Measurements from ENCODE around the gene ZFYVE9.
"Not testable (repeated sequence)": the region's sequence is repeated elsewhere in the genome, so short reads cannot be mapped to it uniquely, and the experiment has no call there.

Gene ZFYVE9

DNA sequence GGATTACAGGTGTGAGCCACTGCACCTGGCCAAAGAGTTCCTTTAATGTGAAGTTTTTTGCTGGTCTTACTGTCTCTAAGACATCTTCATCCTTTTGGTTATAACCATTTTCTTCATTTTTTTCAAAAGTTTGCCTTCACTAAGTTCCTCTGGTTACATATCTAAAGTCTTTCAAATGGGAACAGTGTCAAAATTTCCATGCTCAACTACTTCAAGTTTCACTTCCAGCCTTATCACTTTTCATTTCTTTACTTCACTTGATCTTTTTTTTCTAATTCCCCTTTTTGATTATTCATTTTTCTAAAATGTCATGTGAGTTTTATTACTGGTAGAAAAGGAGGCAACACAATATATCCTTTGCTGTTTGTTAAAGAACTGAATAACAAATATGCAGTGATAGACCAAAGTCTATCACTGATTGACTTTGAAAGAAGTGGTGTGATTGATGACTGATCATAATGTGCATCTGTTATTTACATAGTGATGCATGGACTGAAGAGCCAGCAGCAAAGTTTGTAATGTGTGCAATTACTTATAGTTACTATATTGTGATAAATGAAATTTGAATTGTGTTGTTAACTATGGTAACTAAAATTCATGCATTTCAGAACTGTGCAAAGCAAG is 16.0 kb upstream of the ZFYVE9 start:
- no peak overlapping the region for H3K27ac ChIP-seq (ENCODE audit: low read length)
- H3K4me3 ChIP-seq (ENCODE audit: low read length): no peak overlapping the region
- H3K9me3 ChIP-seq (ENCODE audit: control insufficient read depth, low read depth, low read length): no peaks in the 10 kb centered on the region
- no peaks in the 10 kb centered on the region for H3K4me1 ChIP-seq (ENCODE audit: control insufficient read depth, low read depth, low read length)
- no peak overlapping the region for H3K9ac ChIP-seq (ENCODE audit: low read length)
- no peaks in the 10 kb centered on the region for H3K36me3 ChIP-seq (ENCODE audit: control insufficient read depth, low read depth, low read length)
- H3K27me3 ChIP-seq (ENCODE audit: control insufficient read depth, insufficient read depth, low read length): no peaks in the 10 kb centered on the region

- Histone ChIP-seq H3K27me3 (ENCODE audit: control insufficient read depth, insufficient read depth, low read length) (no peaks in the 10 kb centered on the region), H3K4me1 (ENCODE audit: control insufficient read depth, low read depth, low read length) (no peaks in the 10 kb centered on the region), H3K9ac (ENCODE audit: low read length) (no peak overlapping the region), H3K4me3 (ENCODE audit: low read length) (no peak overlapping the region), H3K9me3 (ENCODE audit: control insufficient read depth, low read depth, low read length) (no peaks in the 10 kb centered on the region), H3K27ac (ENCODE audit: low read length) (no peak overlapping the region), H3K36me3 (ENCODE audit: control insufficient read depth, low read depth, low read length) (no peaks in the 10 kb centered on the region)
Observed at GRCh38 chr1:52127181-52128180, 14.4 kb upstream of the ZFYVE9 start.

- Histone ChIP-seq H3K9me3 (ENCODE audit: control insufficient read depth, low read depth, low read length) (no peaks in the 10 kb centered on the region), H3K36me3 (ENCODE audit: control insufficient read depth, low read depth, low read length) (no peaks in the 10 kb centered on the region), H3K4me3 (ENCODE audit: low read length) (no peak overlapping the region), H3K4me1 (ENCODE audit: control insufficient read depth, low read depth, low read length) (peaks cover 3% of the 10 kb centered on the region), H3K9ac (ENCODE audit: low read length) (no peak overlapping the region), H3K27me3 (ENCODE audit: control insufficient read depth, insufficient read depth, low read length) (peaks cover 12% of the 10 kb centered on the region), H3K27ac (ENCODE audit: low read length) (no peak overlapping the region)
Observed at GRCh38 chr1:52139817-52140540, 1.9 kb upstream of the ZFYVE9 start.

- peaks cover 12% of the 10 kb centered on the region for H3K27me3 ChIP-seq (ENCODE audit: control insufficient read depth, insufficient read depth, low read length)
- H3K4me1 ChIP-seq (ENCODE audit: control insufficient read depth, low read depth, low read length): peaks cover 3% of the 10 kb centered on the region
- H3K9me3 ChIP-seq (ENCODE audit: control insufficient read depth, low read depth, low read length): no peaks in the 10 kb centered on the region
- no peaks in the 10 kb centered on the region for H3K36me3 ChIP-seq (ENCODE audit: control insufficient read depth, low read depth, low read length)
- peak overlapping the region; percentile 76 for H3K4me3 ChIP-seq (ENCODE audit: low read length)
- H3K9ac ChIP-seq (ENCODE audit: low read length): peak overlapping the region; percentile 67
- no peak overlapping the region for H3K27ac ChIP-seq (ENCODE audit: low read length)
Observed at GRCh38 chr1:52140633-52141512, 1.0 kb upstream of the ZFYVE9 start.

DNA sequence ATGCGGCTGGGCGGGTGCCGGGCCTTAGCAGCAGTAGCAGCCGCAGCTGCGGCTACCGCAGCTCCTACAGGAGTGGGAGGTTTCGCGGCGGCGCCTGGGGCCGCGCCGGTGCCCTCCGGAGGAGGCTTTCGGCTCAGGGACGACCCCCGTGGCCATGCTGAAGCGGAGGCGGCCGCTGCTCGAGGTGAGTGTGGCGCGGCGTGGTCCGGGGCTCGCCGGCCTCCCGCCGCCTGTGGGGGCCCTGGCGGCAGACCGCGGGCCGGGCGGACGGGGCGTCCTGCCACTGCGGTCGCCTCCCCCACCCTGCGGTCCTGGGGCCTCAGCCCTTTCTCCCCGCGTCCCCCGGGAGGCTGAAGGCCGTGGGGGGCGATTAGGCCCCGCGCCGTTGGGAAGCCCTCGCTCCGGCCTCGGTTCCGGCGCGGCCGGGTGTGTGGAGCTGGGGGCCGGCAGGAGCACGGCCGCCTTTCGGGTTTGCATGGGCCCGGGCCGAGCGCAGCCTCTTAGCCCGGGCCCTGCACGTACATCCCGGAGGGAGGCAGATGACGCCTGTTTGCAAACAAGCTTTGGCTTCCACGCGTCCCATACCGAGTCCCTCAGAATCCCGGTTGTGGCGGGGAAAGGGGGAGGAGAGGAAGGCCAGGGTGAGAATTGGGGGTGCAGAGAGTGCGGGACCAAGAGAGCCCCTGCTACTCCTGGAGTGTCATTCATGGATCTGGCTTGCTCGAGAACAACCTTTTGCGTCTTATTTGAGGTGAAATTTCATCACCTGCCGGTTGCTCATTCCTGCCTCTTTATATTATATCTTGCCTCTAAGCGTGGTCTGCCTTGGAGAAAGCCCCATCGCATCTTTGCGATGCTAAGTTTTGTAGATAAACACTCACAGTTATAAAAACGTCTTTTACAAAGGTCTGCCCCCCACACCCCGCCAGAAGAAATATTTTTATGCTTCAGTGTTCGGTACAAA is 613 bp downstream of the ZFYVE9 start:
- Histone ChIP-seq H3K4me3 (ENCODE audit: low read length) (peak overlapping the region; percentile 87), H3K4me1 (ENCODE audit: control insufficient read depth, low read depth, low read length) (peaks cover 3% of the 10 kb centered on the region), H3K27ac (ENCODE audit: low read length) (peak overlapping the region; percentile 25), H3K36me3 (ENCODE audit: control insufficient read depth, low read depth, low read length) (no peaks in the 10 kb centered on the region), H3K9me3 (ENCODE audit: control insufficient read depth, low read depth, low read length) (no peaks in the 10 kb centered on the region), H3K27me3 (ENCODE audit: control insufficient read depth, insufficient read depth, low read length) (peaks cover 12% of the 10 kb centered on the region), H3K9ac (ENCODE audit: low read length) (peak overlapping the region; percentile 83)

GRCh38 chr1:52145137-52145536 is 3.2 kb downstream of the ZFYVE9 start:
- peaks cover 12% of the 10 kb centered on the region for H3K27me3 ChIP-seq (ENCODE audit: control insufficient read depth, insufficient read depth, low read length)
- no peak overlapping the region for H3K9ac ChIP-seq (ENCODE audit: low read length)
- no peaks in the 10 kb centered on the region for H3K9me3 ChIP-seq (ENCODE audit: control insufficient read depth, low read depth, low read length)
- H3K4me1 ChIP-seq (ENCODE audit: control insufficient read depth, low read depth, low read length): peaks cover 3% of the 10 kb centered on the region
- H3K4me3 ChIP-seq (ENCODE audit: low read length): no peak overlapping the region
- H3K27ac ChIP-seq (ENCODE audit: low read length): no peak overlapping the region
- no peaks in the 10 kb centered on the region for H3K36me3 ChIP-seq (ENCODE audit: control insufficient read depth, low read depth, low read length)

- not testable (repeated sequence) for H3K36me3 ChIP-seq (ENCODE audit: control insufficient read depth, low read depth, low read length); H3K9me3 ChIP-seq (ENCODE audit: control insufficient read depth, low read depth, low read length); H3K4me3 ChIP-seq (ENCODE audit: low read length); H3K4me1 ChIP-seq (ENCODE audit: control insufficient read depth, low read depth, low read length); H3K27ac ChIP-seq (ENCODE audit: low read length); H3K27me3 ChIP-seq (ENCODE audit: control insufficient read depth, insufficient read depth, low read length); H3K9ac ChIP-seq (ENCODE audit: low read length)
Observed at GRCh38 chr1:52150445-52150844, 8.6 kb downstream of the ZFYVE9 start.

- H3K9me3 ChIP-seq (ENCODE audit: control insufficient read depth, low read depth, low read length): no peaks in the 10 kb centered on the region
- H3K27ac ChIP-seq (ENCODE audit: low read length): no peak overlapping the region
- no peaks in the 10 kb centered on the region for H3K36me3 ChIP-seq (ENCODE audit: control insufficient read depth, low read depth, low read length)
- no peaks in the 10 kb centered on the region for H3K4me1 ChIP-seq (ENCODE audit: control insufficient read depth, low read depth, low read length)
- no peak overlapping the region for H3K9ac ChIP-seq (ENCODE audit: low read length)
- H3K27me3 ChIP-seq (ENCODE audit: control insufficient read depth, insufficient read depth, low read length): no peaks in the 10 kb centered on the region
- H3K4me3 ChIP-seq (ENCODE audit: low read length): no peak overlapping the region
Observed at GRCh38 chr1:52150946-52151345, 9.1 kb downstream of the ZFYVE9 start.

GRCh38 chr1:52152572-52152971 is 10.7 kb downstream of the ZFYVE9 start:
- H3K9ac ChIP-seq (ENCODE audit: low read length): no peak overlapping the region
- no peak overlapping the region for H3K27ac ChIP-seq (ENCODE audit: low read length)
- H3K27me3 ChIP-seq (ENCODE audit: control insufficient read depth, insufficient read depth, low read length): no peaks in the 10 kb centered on the region
- H3K36me3 ChIP-seq (ENCODE audit: control insufficient read depth, low read depth, low read length): no peaks in the 10 kb centered on the region
- no peak overlapping the region for H3K4me3 ChIP-seq (ENCODE audit: low read length)
- H3K9me3 ChIP-seq (ENCODE audit: control insufficient read depth, low read depth, low read length): no peaks in the 10 kb centered on the region
- H3K4me1 ChIP-seq (ENCODE audit: control insufficient read depth, low read depth, low read length): no peaks in the 10 kb centered on the region

GRCh38 chr1:52153010-52153409 is 11.1 kb downstream of the ZFYVE9 start:
- Histone ChIP-seq H3K9ac (ENCODE audit: low read length) (no peak overlapping the region), H3K27ac (ENCODE audit: low read length) (no peak overlapping the region), H3K9me3 (ENCODE audit: control insufficient read depth, low read depth, low read length) (no peaks in the 10 kb centered on the region), H3K36me3 (ENCODE audit: control insufficient read depth, low read depth, low read length) (no peaks in the 10 kb centered on the region), H3K4me1 (ENCODE audit: control insufficient read depth, low read depth, low read length) (no peaks in the 10 kb centered on the region), H3K27me3 (ENCODE audit: control insufficient read depth, insufficient read depth, low read length) (no peaks in the 10 kb centered on the region), H3K4me3 (ENCODE audit: low read length) (no peak overlapping the region)
